ENCODE results near the gene PKNOX2.

DNA sequence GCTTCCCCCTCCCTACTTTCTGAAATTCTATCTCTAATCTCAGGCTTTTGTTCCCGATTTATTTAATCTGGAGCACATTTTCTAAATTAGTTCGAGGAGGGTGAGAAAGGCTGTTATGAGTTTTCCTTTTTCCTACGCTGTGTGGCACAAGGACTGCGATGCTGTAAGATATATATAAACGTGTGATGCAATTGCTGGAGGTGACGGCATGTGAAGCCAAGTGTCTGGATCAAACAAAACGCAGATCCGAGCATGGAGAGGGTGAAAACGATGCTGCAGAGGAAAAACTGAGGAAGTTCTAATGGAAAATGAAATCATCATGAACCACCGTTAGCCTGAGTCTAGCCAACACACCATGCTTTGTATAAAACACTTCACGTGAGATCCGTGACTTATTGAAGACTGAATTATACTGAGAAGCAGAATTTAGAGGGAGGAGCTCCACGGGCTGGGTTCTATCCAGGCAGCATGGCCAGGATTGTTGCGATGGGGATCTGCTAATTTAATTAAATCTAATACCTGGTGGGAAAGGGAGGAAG, 4.4 kb downstream of the PKNOX2 start:
- TF ChIP-seq, protein P1, sequence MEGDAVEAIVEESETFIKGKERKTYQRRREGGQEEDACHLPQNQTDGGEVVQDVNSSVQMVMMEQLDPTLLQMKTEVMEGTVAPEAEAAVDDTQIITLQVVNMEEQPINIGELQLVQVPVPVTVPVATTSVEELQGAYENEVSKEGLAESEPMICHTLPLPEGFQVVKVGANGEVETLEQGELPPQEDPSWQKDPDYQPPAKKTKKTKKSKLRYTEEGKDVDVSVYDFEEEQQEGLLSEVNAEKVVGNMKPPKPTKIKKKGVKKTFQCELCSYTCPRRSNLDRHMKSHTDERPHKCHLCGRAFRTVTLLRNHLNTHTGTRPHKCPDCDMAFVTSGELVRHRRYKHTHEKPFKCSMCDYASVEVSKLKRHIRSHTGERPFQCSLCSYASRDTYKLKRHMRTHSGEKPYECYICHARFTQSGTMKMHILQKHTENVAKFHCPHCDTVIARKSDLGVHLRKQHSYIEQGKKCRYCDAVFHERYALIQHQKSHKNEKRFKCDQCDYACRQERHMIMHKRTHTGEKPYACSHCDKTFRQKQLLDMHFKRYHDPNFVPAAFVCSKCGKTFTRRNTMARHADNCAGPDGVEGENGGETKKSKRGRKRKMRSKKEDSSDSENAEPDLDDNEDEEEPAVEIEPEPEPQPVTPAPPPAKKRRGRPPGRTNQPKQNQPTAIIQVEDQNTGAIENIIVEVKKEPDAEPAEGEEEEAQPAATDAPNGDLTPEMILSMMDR (IDR thresholded peaks at IDR 0.05; ENCODE audit: low read depth, low read length, poor library complexity, severe bottlenecking): no peak
- TF ChIP-seq EZH2phosphoT487 (IDR thresholded peaks at IDR 0.05; ENCODE audit: borderline replicate concordance, low read length): no peak

Data from DOHH2 (cell line).